Heart left ventricle (tissue), 13 donors: ENCODE results near the gene GART.

Source experiments
- CTCF ChIP-seq, 12 donors: fragments of 200-600 bp; sonication (generic) in 4 of 12; IDR thresholded peaks; one replicate each; pipeline versions ENCODE4 v1.5.0 to v1.8.0; 2018 to 2022; ENCODE audit warnings: antibody characterized with exemption in 12 of 12, mild to moderate bottlenecking in 5 of 12
- POLR2A ChIP-seq, 2 donors: fragments of 450-650 bp; IDR thresholded peaks; one replicate each; pipeline ENCODE4 v1.6.1; 2017; ENCODE audit warnings: antibody characterized with exemption in 2 of 2, mild to moderate bottlenecking in 2 of 2, moderate library complexity in 2 of 2
- donor health status: ischemic (EF 13 %, LVEDD 7.1; RV severe dilation, severe dysfunction).
- donor health status: DM: no; HTN: yes; CAD: no.
- donor health status: DM: no; HTN: no; CAD: no.
- donor health status: ischemic (EF 25% LVEDD 6.9; RV normal size, moderate dysfunction).
- donor health status: ischemic (EF 25% LVEDD 5.7; RV mildly dilated, moderate dysfunction).
- donor health status: ischemic (EF 35%, LVEDD 5.7; RV mildly dilated, moderate dysfunction).
- donor health status: nonischemic (EF 11% LVEDD 7.7; RV severe dilation, severe dysfunction).
- donor health status: DM: yes; HTN: yes; CAD: no.
- donor health status: PGD.
- donor health status: ischemic (EF 29% LVEDD 5.4; RV normal size, mild dysfunction).
- donor health status: nonischemic (EF 23%, LVEDD 6.1; RV moderate dilation, normal function).

- no peak for TF ChIP-seq CTCF (IDR thresholded peaks at IDR 0.05)
- no peak for TF ChIP-seq POLR2A (IDR thresholded peaks at IDR 0.05)
These were observed 80.2 kb downstream of the GART start for GRCh38 chr21:33461538-33462250.
